ENCODE data around the gene CENPB.
A peak's percentile ranks its signal among the peaks of the same experiment; 100 is the strongest.

Gene CENPB

GRCh38 chr20:3798373-3798768, 11.8 kb upstream of the CENPB start:
- DNase-seq (ENCODE audit: low spot score) = no peak
- in situ Hi-C loops (cut with MboI; ENCODE audit: low sequenced_read_pairs, unreplicated experiment) = no loop called here
- TF ChIP-seq CTCF (IDR thresholded peaks at IDR 0.05; ENCODE audit: borderline replicate concordance, control extremely low read depth, extremely low read depth, insufficient read depth, missing control alignments) = no peak

DNA sequence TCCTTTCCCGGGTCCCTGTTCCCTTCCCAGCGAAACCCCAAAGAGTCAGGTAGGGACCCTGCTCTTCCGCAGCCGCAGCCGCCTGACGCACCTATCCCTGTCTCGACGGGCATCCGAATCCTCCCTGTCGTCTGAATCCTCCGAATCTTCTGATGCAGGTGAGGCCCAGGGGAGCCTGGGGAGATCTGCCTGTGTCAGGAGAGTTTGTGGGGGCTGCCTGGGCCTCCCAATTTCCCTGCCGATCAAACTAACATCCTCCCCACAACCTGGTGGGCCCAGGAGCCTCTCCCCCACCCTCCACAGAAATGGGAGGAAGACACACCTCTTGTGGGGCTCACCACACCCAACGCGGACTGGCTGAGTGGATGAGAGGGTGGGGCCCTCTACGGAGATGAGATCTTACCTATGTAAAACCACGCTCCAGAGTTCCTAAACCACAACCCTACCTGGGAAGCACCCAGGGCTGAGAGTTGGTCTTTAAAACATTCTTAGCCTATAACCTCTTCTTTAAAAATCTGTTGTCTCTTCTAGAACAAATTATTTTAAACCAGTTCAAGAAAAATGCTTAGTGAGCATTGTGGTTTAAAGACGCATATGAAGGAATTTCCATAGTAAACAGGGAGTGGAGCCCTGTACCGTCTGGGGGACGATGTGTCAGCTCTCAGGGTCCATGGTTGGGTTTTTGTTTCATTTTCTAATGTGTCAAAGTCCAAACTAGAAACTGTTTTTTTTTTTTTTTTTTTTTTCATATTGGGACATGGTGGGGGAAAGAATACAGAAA, 11.2 kb upstream of the CENPB start:
- DNase-seq (ENCODE audit: low spot score) = no peak
- in situ Hi-C loops (cut with MboI; ENCODE audit: low sequenced_read_pairs, unreplicated experiment) = no loop called here
- TF ChIP-seq CTCF (IDR thresholded peaks at IDR 0.05; ENCODE audit: borderline replicate concordance, control extremely low read depth, extremely low read depth, insufficient read depth, missing control alignments) = no peak

GRCh38 chr20:3797226-3797545, 10.6 kb upstream of the CENPB start:
- no peak for TF ChIP-seq CTCF (IDR thresholded peaks at IDR 0.05; ENCODE audit: borderline replicate concordance, control extremely low read depth, extremely low read depth, insufficient read depth, missing control alignments)
- no peak for DNase-seq (ENCODE audit: low spot score)
- in situ Hi-C loops (cut with MboI; ENCODE audit: low sequenced_read_pairs, unreplicated experiment) = no loop called here

DNA sequence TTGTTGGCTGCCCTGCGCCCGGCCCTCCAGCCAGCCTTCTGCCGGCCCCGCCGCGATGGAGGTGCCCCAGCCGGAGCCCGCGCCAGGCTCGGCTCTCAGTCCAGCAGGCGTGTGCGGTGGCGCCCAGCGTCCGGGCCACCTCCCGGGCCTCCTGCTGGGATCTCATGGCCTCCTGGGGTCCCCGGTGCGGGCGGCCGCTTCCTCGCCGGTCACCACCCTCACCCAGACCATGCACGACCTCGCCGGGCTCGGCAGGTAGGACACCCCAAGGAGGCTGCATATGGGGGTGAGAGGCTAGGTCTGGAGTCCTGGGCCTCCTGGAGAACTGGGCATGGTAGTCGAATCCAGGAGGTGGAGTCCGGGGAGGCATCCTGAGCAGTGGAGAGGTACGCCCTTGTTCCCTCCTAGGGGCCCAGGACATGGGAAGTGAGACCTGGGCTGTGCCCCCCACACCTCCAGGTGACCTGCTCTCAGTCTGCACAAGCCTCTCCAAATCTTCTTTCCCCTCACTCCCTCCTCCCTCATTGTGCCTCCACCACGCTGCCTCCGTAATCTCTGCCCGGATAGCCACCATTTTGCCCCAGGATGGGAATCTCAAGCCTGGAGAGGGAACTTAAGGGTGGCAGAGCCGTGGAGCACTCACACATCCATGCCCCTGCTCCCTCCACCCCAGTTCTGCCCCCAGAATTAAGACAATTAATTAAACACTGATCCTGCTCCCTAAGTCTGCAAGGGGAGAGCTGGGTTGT, 10.1 kb upstream of the CENPB start:
- in situ Hi-C loops (cut with MboI; ENCODE audit: low sequenced_read_pairs, unreplicated experiment) = no loop called here
- DNase-seq (ENCODE audit: low spot score) = no peak
- TF ChIP-seq CTCF (IDR thresholded peaks at IDR 0.05; ENCODE audit: borderline replicate concordance, control extremely low read depth, extremely low read depth, insufficient read depth, missing control alignments) = no peak

GRCh38 chr20:3795511-3796468, 9.2 kb upstream of the CENPB start, which contains the start of gene CDC25B:
Gene CDC25B (plus strand): TSS chr20:3796310. CDS start chr20:3796532, 222 bp downstream.
- in situ Hi-C loops (cut with MboI; ENCODE audit: low sequenced_read_pairs, unreplicated experiment) = no loop called here
- DNase-seq (ENCODE audit: low spot score) = peak; percentile 95
- TF ChIP-seq CTCF (IDR thresholded peaks at IDR 0.05; ENCODE audit: borderline replicate concordance, control extremely low read depth, extremely low read depth, insufficient read depth, missing control alignments) = peak; percentile 25

Data from GM13976 (cell line).